K562 (cell line): ENCODE data around the gene SNX17. TPM values are rescaled to one million over a fixed set of nuclear protein-coding genes. Genes with fewer than 3 reads are reported as not detected.

Experiments
- ATF7 ChIP-seq: fragments of 450-650 bp; IDR thresholded peaks from 2 replicates; pipeline ENCODE4 v1.7.1; 2014; ENCODE audit warnings: mild to moderate bottlenecking, moderate library complexity
- CBFA2T2 ChIP-seq: fragments of 450-650 bp; conservative IDR thresholded peaks from 2 replicates; pipeline ENCODE4 v1.6.1; 2017; ENCODE audit warnings: mild to moderate bottlenecking
- CREB3L1 ChIP-seq: fragments of 450-650 bp; IDR thresholded peaks from 2 replicates; pipeline ENCODE4 v1.6.1; 2014; ENCODE audit warnings: low read depth, mild to moderate bottlenecking, moderate library complexity, borderline replicate concordance
- DNMT1 ChIP-seq: fragments of 450-650 bp; IDR thresholded peaks from 2 replicates; pipeline ENCODE4 v1.6.1; 2016; ENCODE audit warnings: antibody characterized with exemption, mild to moderate bottlenecking
- DPF2 ChIP-seq: fragments of 450-650 bp; IDR thresholded peaks from 2 replicates; pipeline ENCODE4 v1.6.1; 2016
- ERF ChIP-seq: fragments of 450-650 bp; formaldehyde crosslinking; IDR thresholded peaks from 2 replicates; pipeline ENCODE4 v1.4.0; 2020; ENCODE audit warnings: mild to moderate bottlenecking, mixed read lengths
- EWSR1 ChIP-seq: fragments of 450-650 bp; IDR thresholded peaks from 2 replicates; pipeline ENCODE4 v1.6.1; 2018; ENCODE audit warnings: borderline replicate concordance, mild to moderate bottlenecking, low read depth, moderate library complexity; ENCODE audit not compliant: partially characterized antibody
- HCFC1 ChIP-seq: IDR thresholded peaks from 2 replicates; pipeline ENCODE4 v1.6.1; 2012; ENCODE audit warnings: low read depth, low read length, improper control_type of control experiment
- HINFP ChIP-seq: fragments of 450-650 bp; conservative IDR thresholded peaks from 2 replicates; pipeline ENCODE4 v1.6.1; 2016; ENCODE audit warnings: missing genetic modification characterization, low read depth, mild to moderate bottlenecking, control low read depth, missing compliant biosample characterization
- HNRNPH1 ChIP-seq: fragments of 200-400 bp; formaldehyde crosslinking; optimal IDR thresholded peaks from 2 replicates; pipeline ENCODE3; 2017; ENCODE audit warnings: low read depth, mild to moderate bottlenecking, low read length, moderate library complexity
- L3MBTL2 ChIP-seq: fragments of 450-650 bp; IDR thresholded peaks from 2 replicates; pipeline ENCODE4 v1.6.1; 2016; ENCODE audit warnings: mild to moderate bottlenecking, moderate library complexity
- LCOR ChIP-seq: sonication (generic); formaldehyde crosslinking; IDR thresholded peaks from 2 replicates; pipeline ENCODE4 v1.8.0; 2022; ENCODE audit warnings: mild to moderate bottlenecking, missing genetic modification reagents
- MIER1 ChIP-seq: fragments of 450-650 bp; IDR thresholded peaks from 2 replicates; pipeline ENCODE4 v1.6.1; 2016; ENCODE audit warnings: antibody characterized with exemption, mild to moderate bottlenecking, low read depth
- MYNN ChIP-seq, 2 experiments: sonication (generic); formaldehyde crosslinking in 1 of 2; IDR thresholded peaks; 2 replicates each; pipeline versions ENCODE4 v1.5.0 to v1.6.1; 2016 to 2020; ENCODE audit warnings: antibody characterized with exemption in 1 of 2, missing genetic modification reagents in 1 of 2
- PPARD ChIP-seq: fragments of 250-450 bp; sonication (Bioruptor Pico); IDR thresholded peaks from 2 replicates; pipeline ENCODE4 v1.8.0; 2022; ENCODE audit warnings: inconsistent platforms, mild to moderate bottlenecking, moderate library complexity
- RBM34 ChIP-seq: fragments of 200-400 bp; formaldehyde crosslinking; IDR thresholded peaks from 2 replicates; pipeline ENCODE4 v1.6.1; 2018; ENCODE audit warnings: low read length, borderline replicate concordance; ENCODE audit not compliant: insufficient read depth
- RCOR1 ChIP-seq, 2 experiments: IDR thresholded peaks; 2 replicates each; pipeline ENCODE4 v1.6.1; 2012; ENCODE audit warnings: low read depth in 2 of 2, low read length in 2 of 2, borderline replicate concordance in 1 of 2, improper control_type of control experiment in 1 of 2
- SMARCA5 ChIP-seq: fragments of 450-650 bp; IDR thresholded peaks from 2 replicates; pipeline ENCODE4 v1.6.1; 2016
- SOX6 ChIP-seq: fragments of 450-650 bp; IDR thresholded peaks from 2 replicates; pipeline ENCODE4 v1.6.1; 2014; ENCODE audit warnings: mild to moderate bottlenecking
- TEAD1 ChIP-seq, 2 experiments: fragments of 450-650 bp in 1 of 2; sonication (generic) in 1 of 2; formaldehyde crosslinking; IDR thresholded peaks; 2 replicates each; pipeline versions ENCODE4 v1.4.0 to v1.8.0; 2020 to 2022; ENCODE audit warnings: mild to moderate bottlenecking in 2 of 2, missing genetic modification reagents in 1 of 2
- TGIF2 ChIP-seq: sonication (generic); formaldehyde crosslinking; IDR thresholded peaks from 2 replicates; pipeline ENCODE4 v1.8.1; 2022; ENCODE audit warnings: mild to moderate bottlenecking, missing genetic modification reagents, moderate library complexity
- UBTF ChIP-seq, 2 experiments: IDR thresholded peaks; 2 replicates each; pipeline ENCODE4 v1.6.1; 2012; ENCODE audit warnings: improper control_type of control experiment in 2 of 2, low read depth in 2 of 2, low read length in 2 of 2, borderline replicate concordance in 1 of 2
- ZKSCAN8 ChIP-seq: fragments of 200-800 bp; sonication (Bioruptor generic); IDR thresholded peaks from 2 replicates; pipeline ENCODE4 v1.6.1; 2016; ENCODE audit warnings: missing genetic modification characterization, missing compliant biosample characterization
- ZNF24 ChIP-seq: fragments of 450-650 bp; IDR thresholded peaks from 2 replicates; pipeline ENCODE4 v1.6.1; 2016
- polyA plus RNA-seq, 8 experiments: library from polyadenylated mRNA; depleted of rRNA in 4 of 8; stranded (reverse) in 5 of 8; unstranded in 3 of 8; fragments of >200 nt; fragmentation: Nextera tagmentation in 2 of 8; fragmentation: Illumina TruSeq in 1 of 8; extraction: Ambion mirVana in 2 of 8; extraction: Trizol in 1 of 8; gene quantifications; 2 replicates each; pipeline versions ENCODE4 v1.2.1 to v1.2.3, GENCODE V29; 2011 to 2014; ENCODE audit warnings: inconsistent platforms in 1 of 8, missing spikeins in 1 of 8
- total RNA-seq, 7 experiments: library from RNA; depleted of rRNA in 6 of 7; stranded (reverse); fragments of >200 nt in 6 of 7; fragmentation: Illumina TruSeq in 2 of 7; extraction: Trizol in 2 of 7; gene quantifications; 2 replicates each; pipeline versions ENCODE4 v1.2.1 to v1.2.3, GENCODE V29; 2011 to 2021; ENCODE audit warnings: low replicate concordance in 1 of 7
- TF ChIP-seq, protein P1 (sequence below): sonication (generic); formaldehyde crosslinking; IDR thresholded peaks from 2 replicates; pipeline ENCODE4 v1.8.0; 2022; ENCODE audit warnings: mild to moderate bottlenecking, missing genetic modification reagents

Gene SNX17
- total and polyA plus RNA-seq, 9 of the 15 experiments (the other 6 are each of a cell fraction or from before 2014, with no cell fraction given) = 3.0 to 75.7 (median 54.6) TPM

DNA sequence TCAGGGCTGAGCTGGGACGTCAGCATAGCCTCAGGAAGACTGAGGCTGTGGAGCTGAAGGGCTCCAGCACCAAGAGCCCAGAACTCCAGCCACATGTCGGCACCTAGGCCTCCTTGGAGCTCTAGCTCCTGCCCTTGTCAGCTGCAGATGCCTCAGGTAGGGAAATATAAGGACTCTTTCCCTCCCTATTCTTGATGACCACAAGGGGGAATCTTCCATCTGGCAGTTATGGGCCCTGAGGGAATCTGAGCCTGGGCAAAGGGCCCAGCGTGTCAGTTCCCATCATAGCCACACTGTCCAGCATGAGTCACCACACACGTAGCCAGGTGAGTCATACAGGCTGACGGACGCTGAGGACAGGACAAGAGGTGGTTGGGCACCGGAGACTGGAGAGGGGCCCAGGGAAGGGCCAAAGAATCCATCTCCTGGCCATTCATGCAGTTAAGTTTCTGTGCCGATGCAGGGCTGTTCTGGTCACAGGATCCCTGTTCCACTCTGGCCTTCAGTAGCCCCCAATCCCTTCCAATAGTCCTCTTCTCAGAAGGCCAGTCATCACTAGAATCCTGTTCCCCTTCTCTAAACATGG is 49.4 kb upstream of the SNX17 start (continued):
- TF ChIP-seq CREB3L1 = peak; percentile 70; the same call in 1 of the 2 replicates
- TF ChIP-seq PPARD (CRISPR knock-in tag) = no peak
- TF ChIP-seq HCFC1 = no peak
- TF ChIP-seq RCOR1 (IDR thresholded peaks at IDR 0.05; ENCODE audit: borderline replicate concordance in 1 of 2, low read depth in 2 of 2, low read length in 2 of 2) = peak in 1 of 2 experiments; percentile 86; a peak in 1 of 4 replicates
- TF ChIP-seq TEAD1 (CRISPR knock-in tag; IDR thresholded peaks at IDR 0.05) = no peak
- no peak for TF ChIP-seq HNRNPH1
- TF ChIP-seq LCOR (CRISPR knock-in tag) = no peak
- TF ChIP-seq L3MBTL2 = peak; percentile 51; the same call in 1 of the 2 replicates
- TF ChIP-seq RBM34 = no peak
- TF ChIP-seq MYNN (IDR thresholded peaks at IDR 0.05) = peak; percentile 68; the same call in 1 of the 2 replicates
- TF ChIP-seq MYNN (CRISPR knock-in tag; IDR thresholded peaks at IDR 0.05) = no peak
- no peak for TF ChIP-seq SMARCA5
- peak; percentile 90 for TF ChIP-seq DPF2
- no peak for TF ChIP-seq ERF (CRISPR knock-in tag)
- TF ChIP-seq, protein P1, sequence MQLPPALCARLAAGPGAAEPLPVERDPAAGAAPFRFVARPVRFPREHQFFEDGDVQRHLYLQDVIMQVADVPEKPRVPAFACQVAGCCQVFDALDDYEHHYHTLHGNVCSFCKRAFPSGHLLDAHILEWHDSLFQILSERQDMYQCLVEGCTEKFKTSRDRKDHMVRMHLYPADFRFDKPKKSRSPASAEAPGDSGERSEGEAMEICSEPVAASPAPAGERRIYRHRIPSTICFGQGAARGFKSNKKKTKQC (CRISPR knock-in tag) = no peak
- TF ChIP-seq ZKSCAN8 (CRISPR knock-in tag) = no peak
- TF ChIP-seq MIER1 = no peak
- peak; percentile 51; the same call in 1 of the 2 replicates for TF ChIP-seq SOX6
- peak; percentile 60; the same call in 1 of the 2 replicates for TF ChIP-seq HINFP (tag)
- TF ChIP-seq CBFA2T2 = no peak
- no peak for TF ChIP-seq TGIF2 (CRISPR knock-in tag)
- TF ChIP-seq ATF7 = peak; percentile 85; the same call in 1 of the 2 replicates
- peak in 1 of 2 experiments; percentile 22; a peak in 1 of 4 replicates for TF ChIP-seq UBTF (IDR thresholded peaks at IDR 0.05; ENCODE audit: borderline replicate concordance in 1 of 2, low read depth in 2 of 2, low read length in 2 of 2)
- no peak for TF ChIP-seq DNMT1
- TF ChIP-seq ZNF24 = no peak
- no peak for TF ChIP-seq EWSR1
